Measurements from ENCODE around the gene CLIC4.

CLIC4 gene

GRCh38 chr1:24709791-24710441 lies 35.3 kb upstream of the CLIC4 start:
- Histone ChIP-seq H3K27me3 (ENCODE audit: insufficient read depth, insufficient read length) (no peaks in the 10 kb centered on the region), H3K9ac (ENCODE audit: insufficient read length, low read depth) (no peak overlapping the region), H3K36me3 (ENCODE audit: insufficient read depth, insufficient read length, low read length) (no peaks in the 10 kb centered on the region), H3K4me3 (ENCODE audit: insufficient read length, low read depth) (no peak overlapping the region), H3K9me3 (ENCODE audit: insufficient read depth, low read length) (no peaks in the 10 kb centered on the region), H3K4me1 (ENCODE audit: insufficient read depth, insufficient read length) (peaks cover 9% of the 10 kb centered on the region)
- no peak for DNase-seq (ENCODE audit: low read depth, low spot score)
- TF ChIP-seq ZNF274 (IDR thresholded peaks at IDR 0.05; ENCODE audit: low read depth, low read length) (no peak), SUZ12 (IDR thresholded peaks at IDR 0.05; ENCODE audit: extremely low read depth, insufficient read depth, insufficient read length) (no peak), YY1 (IDR thresholded peaks at IDR 0.05; ENCODE audit: insufficient read depth, insufficient read length) (no peak)

- peaks cover 4% of the 10 kb centered on the region for H3K4me1 ChIP-seq (ENCODE audit: insufficient read depth, insufficient read length)
- DNase-seq (ENCODE audit: low read depth, low spot score) = no peak
- H3K9ac ChIP-seq (ENCODE audit: insufficient read length, low read depth) = no peak overlapping the region
- H3K27me3 ChIP-seq (ENCODE audit: insufficient read depth, insufficient read length) = no peaks in the 10 kb centered on the region
- no peaks in the 10 kb centered on the region for H3K36me3 ChIP-seq (ENCODE audit: insufficient read depth, insufficient read length, low read length)
- no peak overlapping the region for H3K4me3 ChIP-seq (ENCODE audit: insufficient read length, low read depth)
- no peak for TF ChIP-seq SUZ12 (IDR thresholded peaks at IDR 0.05; ENCODE audit: extremely low read depth, insufficient read depth, insufficient read length)
- TF ChIP-seq ZNF274 (IDR thresholded peaks at IDR 0.05; ENCODE audit: low read depth, low read length) = no peak
- no peak for TF ChIP-seq YY1 (IDR thresholded peaks at IDR 0.05; ENCODE audit: insufficient read depth, insufficient read length)
- no peaks in the 10 kb centered on the region for H3K9me3 ChIP-seq (ENCODE audit: insufficient read depth, low read length)
Observed at GRCh38 chr1:24711329-24711728, 33.9 kb upstream of the CLIC4 start.

- Histone ChIP-seq H3K27me3 (ENCODE audit: insufficient read depth, insufficient read length) (no peaks in the 10 kb centered on the region), H3K4me1 (ENCODE audit: insufficient read depth, insufficient read length) (peaks cover 2% of the 10 kb centered on the region), H3K36me3 (ENCODE audit: insufficient read depth, insufficient read length, low read length) (no peaks in the 10 kb centered on the region), H3K9me3 (ENCODE audit: insufficient read depth, low read length) (no peaks in the 10 kb centered on the region), H3K4me3 (ENCODE audit: insufficient read length, low read depth) (no peak overlapping the region), H3K9ac (ENCODE audit: insufficient read length, low read depth) (no peak overlapping the region)
- DNase-seq (ENCODE audit: low read depth, low spot score) = no peak
- TF ChIP-seq SUZ12 (IDR thresholded peaks at IDR 0.05; ENCODE audit: extremely low read depth, insufficient read depth, insufficient read length) = no peak
- no peak for TF ChIP-seq ZNF274 (IDR thresholded peaks at IDR 0.05; ENCODE audit: low read depth, low read length)
- TF ChIP-seq YY1 (IDR thresholded peaks at IDR 0.05; ENCODE audit: insufficient read depth, insufficient read length) = no peak
Observed at GRCh38 chr1:24713176-24713575, 32.1 kb upstream of the CLIC4 start.

- Histone ChIP-seq H3K27me3 (ENCODE audit: insufficient read depth, insufficient read length) (no peaks in the 10 kb centered on the region), H3K36me3 (ENCODE audit: insufficient read depth, insufficient read length, low read length) (no peaks in the 10 kb centered on the region), H3K4me3 (ENCODE audit: insufficient read length, low read depth) (no peak overlapping the region), H3K9ac (ENCODE audit: insufficient read length, low read depth) (no peak overlapping the region), H3K4me1 (ENCODE audit: insufficient read depth, insufficient read length) (peaks cover 2% of the 10 kb centered on the region), H3K9me3 (ENCODE audit: insufficient read depth, low read length) (no peaks in the 10 kb centered on the region)
- no peak for DNase-seq (ENCODE audit: low read depth, low spot score)
- TF ChIP-seq SUZ12 (IDR thresholded peaks at IDR 0.05; ENCODE audit: extremely low read depth, insufficient read depth, insufficient read length) = no peak
- no peak for TF ChIP-seq ZNF274 (IDR thresholded peaks at IDR 0.05; ENCODE audit: low read depth, low read length)
- TF ChIP-seq YY1 (IDR thresholded peaks at IDR 0.05; ENCODE audit: insufficient read depth, insufficient read length) = no peak
Observed at GRCh38 chr1:24713736-24714135, 31.5 kb upstream of the CLIC4 start.

GRCh38 chr1:24714859-24715520 lies 30.3 kb upstream of the CLIC4 start:
- peaks cover 2% of the 10 kb centered on the region for H3K4me1 ChIP-seq (ENCODE audit: insufficient read depth, insufficient read length)
- TF ChIP-seq SUZ12 (IDR thresholded peaks at IDR 0.05; ENCODE audit: extremely low read depth, insufficient read depth, insufficient read length) (no peak), ZNF274 (IDR thresholded peaks at IDR 0.05; ENCODE audit: low read depth, low read length) (no peak), YY1 (IDR thresholded peaks at IDR 0.05; ENCODE audit: insufficient read depth, insufficient read length) (no peak)
- no peaks in the 10 kb centered on the region for H3K27me3 ChIP-seq (ENCODE audit: insufficient read depth, insufficient read length)
- H3K9me3 ChIP-seq (ENCODE audit: insufficient read depth, low read length) = no peaks in the 10 kb centered on the region
- H3K36me3 ChIP-seq (ENCODE audit: insufficient read depth, insufficient read length, low read length) = no peaks in the 10 kb centered on the region
- H3K4me3 ChIP-seq (ENCODE audit: insufficient read length, low read depth) = no peak overlapping the region
- no peak for DNase-seq (ENCODE audit: low read depth, low spot score)
- no peak overlapping the region for H3K9ac ChIP-seq (ENCODE audit: insufficient read length, low read depth)

GRCh38 chr1:24715658-24716057 lies 29.6 kb upstream of the CLIC4 start:
- Histone ChIP-seq H3K9ac (ENCODE audit: insufficient read length, low read depth) (no peak overlapping the region), H3K4me1 (ENCODE audit: insufficient read depth, insufficient read length) (peaks cover 2% of the 10 kb centered on the region), H3K27me3 (ENCODE audit: insufficient read depth, insufficient read length) (no peaks in the 10 kb centered on the region), H3K36me3 (ENCODE audit: insufficient read depth, insufficient read length, low read length) (no peaks in the 10 kb centered on the region), H3K9me3 (ENCODE audit: insufficient read depth, low read length) (no peaks in the 10 kb centered on the region; the same call in 1 of the 2 replicates), H3K4me3 (ENCODE audit: insufficient read length, low read depth) (no peak overlapping the region)
- no peak for DNase-seq (ENCODE audit: low read depth, low spot score)
- TF ChIP-seq ZNF274 (IDR thresholded peaks at IDR 0.05; ENCODE audit: low read depth, low read length) = no peak
- no peak for TF ChIP-seq YY1 (IDR thresholded peaks at IDR 0.05; ENCODE audit: insufficient read depth, insufficient read length)

GRCh38 chr1:24717887-24718650 lies 27.2 kb upstream of the CLIC4 start:
- no peak for DNase-seq (ENCODE audit: low read depth, low spot score)
- TF ChIP-seq YY1 (IDR thresholded peaks at IDR 0.05; ENCODE audit: insufficient read depth, insufficient read length) (no peak), ZNF274 (IDR thresholded peaks at IDR 0.05; ENCODE audit: low read depth, low read length) (no peak), SUZ12 (IDR thresholded peaks at IDR 0.05; ENCODE audit: extremely low read depth, insufficient read depth, insufficient read length) (no peak)
- Histone ChIP-seq H3K9me3 (ENCODE audit: insufficient read depth, low read length) (peaks cover 11% of the 10 kb centered on the region; the same call in 1 of the 2 replicates), H3K4me1 (ENCODE audit: insufficient read depth, insufficient read length) (no peaks in the 10 kb centered on the region), H3K27me3 (ENCODE audit: insufficient read depth, insufficient read length) (no peaks in the 10 kb centered on the region), H3K4me3 (ENCODE audit: insufficient read length, low read depth) (no peak overlapping the region), H3K9ac (ENCODE audit: insufficient read length, low read depth) (no peak overlapping the region), H3K36me3 (ENCODE audit: insufficient read depth, insufficient read length, low read length) (no peaks in the 10 kb centered on the region)

Data from NT2/D1 (cell line).